Raji (cell line): Measurements from ENCODE around the gene ERICH6B.

Experiments used
- POLR2A ChIP-seq: IDR thresholded peaks from 2 replicates; pipeline ENCODE4 v1.6.1; 2011; ENCODE audit warnings: low read depth, low read length, control low read depth; ENCODE audit not compliant: insufficient read depth

The ERICH6B gene

GRCh38 chr13:45615501-45616101, at the start of gene ERICH6B:
TSS of gene ERICH6B (minus strand) at chr13:45615739. CDS start at chr13:45597005, 18,734 bp downstream.
- TF ChIP-seq POLR2A: no peak

GRCh38 chr13:45662162-45662561, 46.6 kb upstream of the ERICH6B start:
- no peak for TF ChIP-seq POLR2A

GRCh38 chr13:45659536-45659935, 44.0 kb upstream of the ERICH6B start:
- TF ChIP-seq POLR2A: no peak

GRCh38 chr13:45658586-45659235, 43.2 kb upstream of the ERICH6B start:
- no peak for TF ChIP-seq POLR2A

GRCh38 chr13:45654633-45655349, 39.3 kb upstream of the ERICH6B start:
- TF ChIP-seq POLR2A: no peak

- no peak for TF ChIP-seq POLR2A
Measured at GRCh38 chr13:45630791-45631190, 15.3 kb upstream of the ERICH6B start.

- TF ChIP-seq POLR2A: no peak
Measured at GRCh38 chr13:45629940-45630339, 14.4 kb upstream of the ERICH6B start.

- no peak for TF ChIP-seq POLR2A
Measured at GRCh38 chr13:45628094-45628493, 12.6 kb upstream of the ERICH6B start.

- TF ChIP-seq POLR2A: no peak
Measured at GRCh38 chr13:45627656-45628055, 12.1 kb upstream of the ERICH6B start.

- no peak for TF ChIP-seq POLR2A
Measured at GRCh38 chr13:45626731-45627374, 11.3 kb upstream of the ERICH6B start.

- TF ChIP-seq POLR2A: no peak
Measured at GRCh38 chr13:45623516-45624090, 8.1 kb upstream of the ERICH6B start.

GRCh38 chr13:45621950-45622349, 6.4 kb upstream of the ERICH6B start:
- TF ChIP-seq POLR2A: no peak

- no peak for TF ChIP-seq POLR2A
Measured at GRCh38 chr13:45607931-45608330, 7.6 kb downstream of the ERICH6B start.

- TF ChIP-seq POLR2A: no peak
Measured at GRCh38 chr13:45604892-45605291, 10.6 kb downstream of the ERICH6B start.

- TF ChIP-seq POLR2A: no peak
Measured at GRCh38 chr13:45603338-45603737, 12.2 kb downstream of the ERICH6B start.
